Loucy (cell line): ENCODE measurements around the gene SNX22.
A peak's percentile ranks its signal among the peaks of the same experiment; 100 is the strongest.

Experiments
- H2AFZ ChIP-seq: fragments of 200-600 bp; sonication (generic); 2 replicates; pipeline ENCODE4 v1.6.0; 2016; ENCODE audit warnings: antibody characterized with exemption, mild to moderate bottlenecking, low read length, moderate library complexity
- H3F3A ChIP-seq: fragments of 200-600 bp; 2 replicates; pipeline ENCODE4 v1.6.0; 2016; ENCODE audit warnings: antibody characterized with exemption, low read depth, mild to moderate bottlenecking
- H3K27me3 ChIP-seq: fragments of 200-600 bp; sonication (generic); 2 replicates; pipeline ENCODE4 v1.6.1; 2014; ENCODE audit warnings: low read length, mild to moderate bottlenecking; ENCODE audit not compliant: insufficient read depth, poor library complexity, severe bottlenecking
- H3K36me3 ChIP-seq: fragments of 200-600 bp; sonication (generic); 2 replicates; pipeline ENCODE4 v1.6.1; 2016; ENCODE audit warnings: low read length; ENCODE audit not compliant: insufficient read depth
- H3K4me1 ChIP-seq: fragments of 200-600 bp; sonication (generic); 2 replicates; pipeline ENCODE4 v1.5.1; 2014; ENCODE audit warnings: low read length, mild to moderate bottlenecking; ENCODE audit not compliant: insufficient read depth, poor library complexity, severe bottlenecking
- H3K4me2 ChIP-seq: fragments of 200-600 bp; sonication (generic); 2 replicates; pipeline ENCODE4 v1.6.0; 2014; ENCODE audit warnings: antibody characterized with exemption, low read length, low read depth, mild to moderate bottlenecking; ENCODE audit not compliant: poor library complexity, severe bottlenecking
- H3K4me3 ChIP-seq: fragments of 200-600 bp; sonication (generic); 2 replicates; pipeline ENCODE4 v1.5.1; 2014; ENCODE audit warnings: low read length, mild to moderate bottlenecking, mixed read lengths; ENCODE audit not compliant: poor library complexity, severe bottlenecking
- H3K79me2 ChIP-seq: fragments of 200-600 bp; sonication (generic); 2 replicates; pipeline ENCODE4 v1.6.1; 2014; ENCODE audit warnings: low read length; ENCODE audit not compliant: insufficient read depth
- H3K9ac ChIP-seq: fragments of 200-600 bp; sonication (generic); 2 replicates; pipeline ENCODE4 v1.6.0; 2014; ENCODE audit warnings: mild to moderate bottlenecking, low read depth, low read length, moderate library complexity; ENCODE audit not compliant: poor library complexity, severe bottlenecking
- H3K9me2 ChIP-seq: fragments of 200-600 bp; sonication (generic); replicated peaks from 2 replicates; pipeline ENCODE4 v1.6.1; 2016; ENCODE audit warnings: low read depth, low read length, mixed read lengths
- H3K9me3 ChIP-seq: fragments of 200-600 bp; sonication (generic); 2 replicates; pipeline ENCODE4 v1.6.1; 2014; ENCODE audit warnings: mild to moderate bottlenecking, antibody characterized with exemption, low read length, low read depth; ENCODE audit not compliant: insufficient read depth
- H4K20me1 ChIP-seq: fragments of 200-600 bp; sonication (generic); 2 replicates; pipeline ENCODE4 v1.6.0; 2014; ENCODE audit warnings: antibody characterized with exemption, low read length, mild to moderate bottlenecking; ENCODE audit not compliant: insufficient read depth, poor library complexity, severe bottlenecking
- EZH2phosphoT487 ChIP-seq: fragments of 200-600 bp; IDR thresholded peaks from 2 replicates; pipeline ENCODE4 v1.6.1; 2018; ENCODE audit warnings: antibody characterized with exemption, mild to moderate bottlenecking, moderate library complexity, borderline replicate concordance
- TF ChIP-seq, protein P1 (sequence below): fragments of 200-600 bp; sonication (generic); conservative IDR thresholded peaks from 2 replicates; pipeline ENCODE4 v1.5.1; 2014; ENCODE audit warnings: mild to moderate bottlenecking, antibody characterized with exemption, low read length

The SNX22 gene

DNA sequence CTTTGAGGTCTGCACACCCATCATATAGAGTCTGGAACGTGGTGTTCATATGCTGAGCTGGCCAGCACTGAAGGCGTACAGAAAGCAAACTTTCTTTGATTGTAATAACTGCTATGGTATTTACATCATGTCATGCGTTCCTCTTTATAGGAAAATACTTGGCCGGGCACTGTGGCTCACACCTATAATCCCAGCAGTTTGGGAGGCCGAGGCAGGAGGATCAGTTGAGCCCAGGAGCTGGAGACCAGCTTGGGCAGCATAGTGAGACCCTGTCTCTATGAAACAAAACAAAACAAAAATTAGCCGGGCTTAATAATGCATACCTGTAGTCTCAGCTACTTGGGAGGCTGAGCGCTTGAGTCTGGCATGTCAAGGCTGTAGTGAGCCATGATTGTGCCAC lies 3.4 kb upstream of the SNX22 start:
- Histone ChIP-seq H3K9me3 (no peaks in the 10 kb centered on the region), H3K4me1 (peaks cover 13% of the 10 kb centered on the region), H4K20me1 (no peaks in the 10 kb centered on the region)

GRCh38 chr15:64148581-64148980 lies 3.0 kb upstream of the SNX22 start:
- peaks cover 15% of the 10 kb centered on the region for H3K4me1 ChIP-seq

More for the DNA sequence above, 3.4 kb upstream of the SNX22 start:
- Histone ChIP-seq H3K4me2 (no peak overlapping the region), H3K79me2 (no peaks in the 10 kb centered on the region), H3F3A (no peaks in the 10 kb centered on the region), H3K9me2 (no peaks in the 10 kb centered on the region), H3K27me3 (no peaks in the 10 kb centered on the region), H3K36me3 (peaks cover 13% of the 10 kb centered on the region; the same call in 1 of the 2 replicates), H2AFZ (no peak overlapping the region), H3K9ac (no peak overlapping the region), H3K4me3 (no peak overlapping the region)
- TF ChIP-seq, protein P1, sequence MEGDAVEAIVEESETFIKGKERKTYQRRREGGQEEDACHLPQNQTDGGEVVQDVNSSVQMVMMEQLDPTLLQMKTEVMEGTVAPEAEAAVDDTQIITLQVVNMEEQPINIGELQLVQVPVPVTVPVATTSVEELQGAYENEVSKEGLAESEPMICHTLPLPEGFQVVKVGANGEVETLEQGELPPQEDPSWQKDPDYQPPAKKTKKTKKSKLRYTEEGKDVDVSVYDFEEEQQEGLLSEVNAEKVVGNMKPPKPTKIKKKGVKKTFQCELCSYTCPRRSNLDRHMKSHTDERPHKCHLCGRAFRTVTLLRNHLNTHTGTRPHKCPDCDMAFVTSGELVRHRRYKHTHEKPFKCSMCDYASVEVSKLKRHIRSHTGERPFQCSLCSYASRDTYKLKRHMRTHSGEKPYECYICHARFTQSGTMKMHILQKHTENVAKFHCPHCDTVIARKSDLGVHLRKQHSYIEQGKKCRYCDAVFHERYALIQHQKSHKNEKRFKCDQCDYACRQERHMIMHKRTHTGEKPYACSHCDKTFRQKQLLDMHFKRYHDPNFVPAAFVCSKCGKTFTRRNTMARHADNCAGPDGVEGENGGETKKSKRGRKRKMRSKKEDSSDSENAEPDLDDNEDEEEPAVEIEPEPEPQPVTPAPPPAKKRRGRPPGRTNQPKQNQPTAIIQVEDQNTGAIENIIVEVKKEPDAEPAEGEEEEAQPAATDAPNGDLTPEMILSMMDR = no peak

GRCh38 chr15:64149424-64149823 lies 2.1 kb upstream of the SNX22 start:
- peaks cover 2% of the 10 kb centered on the region; the same call in 1 of the 2 replicates for H3F3A ChIP-seq
- H3K4me1 ChIP-seq = peaks cover 15% of the 10 kb centered on the region
- peak overlapping the region; percentile 9 for H3K9ac ChIP-seq
- peak overlapping the region; percentile 75 for H2AFZ ChIP-seq
- no peak for TF ChIP-seq EZH2phosphoT487
- TF ChIP-seq, protein P1 = peak; percentile 64
- no peaks in the 10 kb centered on the region for H4K20me1 ChIP-seq
- H3K4me3 ChIP-seq = no peak overlapping the region
- H3K4me2 ChIP-seq = peak overlapping the region; percentile 9
- no peaks in the 10 kb centered on the region for H3K27me3 ChIP-seq
- H3K9me3 ChIP-seq = no peaks in the 10 kb centered on the region
- peaks cover 8% of the 10 kb centered on the region; the same call in 1 of the 2 replicates for H3K36me3 ChIP-seq
- no peaks in the 10 kb centered on the region for H3K9me2 ChIP-seq
- no peaks in the 10 kb centered on the region for H3K79me2 ChIP-seq

More at GRCh38 chr15:64148581-64148980, 3.0 kb upstream of the SNX22 start:
- no peaks in the 10 kb centered on the region for H3K79me2 ChIP-seq
- H3K36me3 ChIP-seq = peaks cover 10% of the 10 kb centered on the region; the same call in 1 of the 2 replicates
- no peak overlapping the region for H3K4me2 ChIP-seq
- H3K4me3 ChIP-seq = no peak overlapping the region
- H3K9me2 ChIP-seq = no peaks in the 10 kb centered on the region
- H3K9ac ChIP-seq = no peak overlapping the region
- no peaks in the 10 kb centered on the region for H3K9me3 ChIP-seq
- H3K27me3 ChIP-seq = no peaks in the 10 kb centered on the region
- no peaks in the 10 kb centered on the region for H3F3A ChIP-seq
- H2AFZ ChIP-seq = no peak overlapping the region
- TF ChIP-seq, protein P1 = no peak
- TF ChIP-seq EZH2phosphoT487 = no peak
- H4K20me1 ChIP-seq = no peaks in the 10 kb centered on the region
